A549 treated with ZK216348 at 1 μM for 4 hours (cell line): Measurements from ENCODE around the gene PTEN. TPM values are rescaled to one million over a fixed set of nuclear protein-coding genes. Genes with fewer than 3 reads are reported as not detected.

Experiments used
- total RNA-seq: library from RNA; stranded (reverse); fragments of 200-300 nt; extraction: Qiagen RNA extraction; gene quantifications from 5 replicates; pipeline ENCODE4 v1.2.3, GENCODE V29; 2022; ENCODE audit warnings: low read depth

PTEN gene
- 36.9 to 74.3 TPM (median 45.2 TPM) in 5 replicates for total RNA-seq

DNA sequence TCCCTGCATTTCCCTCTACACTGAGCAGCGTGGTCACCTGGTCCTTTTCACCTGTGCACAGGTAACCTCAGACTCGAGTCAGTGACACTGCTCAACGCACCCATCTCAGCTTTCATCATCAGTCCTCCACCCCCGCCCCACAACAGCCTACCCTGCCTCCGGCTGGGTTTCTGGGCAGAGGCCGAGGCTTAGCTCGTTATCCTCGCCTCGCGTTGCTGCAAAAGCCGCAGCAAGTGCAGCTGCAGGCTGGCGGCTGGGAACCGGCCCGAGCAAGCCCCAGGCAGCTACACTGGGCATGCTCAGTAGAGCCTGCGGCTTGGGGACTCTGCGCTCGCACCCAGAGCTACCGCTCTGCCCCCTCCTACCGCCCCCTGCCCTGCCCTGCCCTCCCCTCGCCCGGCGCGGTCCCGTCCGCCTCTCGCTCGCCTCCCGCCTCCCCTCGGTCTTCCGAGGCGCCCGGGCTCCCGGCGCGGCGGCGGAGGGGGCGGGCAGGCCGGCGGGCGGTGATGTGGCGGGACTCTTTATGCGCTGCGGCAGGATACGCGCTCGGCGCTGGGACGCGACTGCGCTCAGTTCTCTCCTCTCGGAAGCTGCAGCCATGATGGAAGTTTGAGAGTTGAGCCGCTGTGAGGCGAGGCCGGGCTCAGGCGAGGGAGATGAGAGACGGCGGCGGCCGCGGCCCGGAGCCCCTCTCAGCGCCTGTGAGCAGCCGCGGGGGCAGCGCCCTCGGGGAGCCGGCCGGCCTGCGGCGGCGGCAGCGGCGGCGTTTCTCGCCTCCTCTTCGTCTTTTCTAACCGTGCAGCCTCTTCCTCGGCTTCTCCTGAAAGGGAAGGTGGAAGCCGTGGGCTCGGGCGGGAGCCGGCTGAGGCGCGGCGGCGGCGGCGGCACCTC is at the start of gene PTEN, which contains the start of gene KLLN:
Gene PTEN (plus strand): TSS at position 573 of the 891 bp plus-strand sequence. CDS start 845 bp downstream, outside the sequence.
Gene KLLN (minus strand): TSS at position 481 of the 891 bp plus-strand sequence. CDS start 1,046 bp downstream, outside the sequence.

GRCh38 chr10:87817609-87818504 is 45.6 kb upstream of the PTEN start, which contains the start of gene ATAD1:
ATAD1 (minus strand) TSS chr10:87818226; CDS start chr10:87814599, 3,627 bp downstream.

Other genes with a start within 250 kb of the PTEN start
- gene PAPSS2, start 203.7 kb upstream of the PTEN start, total RNA-seq: 16.1 to 24.0 TPM (median 21.9 TPM) in 5 replicates
- 31.2 to 51.4 TPM (median 42.9 TPM) in 5 replicates for gene ATAD1, start 45.4 kb upstream of the PTEN start, total RNA-seq
- 0.41 to 0.51 TPM (median 0.45 TPM) in 5 replicates for gene KLLN, start 92 bp upstream of the PTEN start, total RNA-seq